Measurements from ENCODE around the gene TMEM119. TPM values are rescaled to one million over a fixed set of nuclear protein-coding genes. Genes with fewer than 3 reads are reported as not detected.
"Not testable (repeated sequence)": the region's sequence is repeated elsewhere in the genome, so short reads cannot be mapped to it uniquely, and the experiment has no call there.

The TMEM119 gene
- polyA plus RNA-seq, 10 donors: 26.2 to 71.2 (median 38.2) TPM

DNA sequence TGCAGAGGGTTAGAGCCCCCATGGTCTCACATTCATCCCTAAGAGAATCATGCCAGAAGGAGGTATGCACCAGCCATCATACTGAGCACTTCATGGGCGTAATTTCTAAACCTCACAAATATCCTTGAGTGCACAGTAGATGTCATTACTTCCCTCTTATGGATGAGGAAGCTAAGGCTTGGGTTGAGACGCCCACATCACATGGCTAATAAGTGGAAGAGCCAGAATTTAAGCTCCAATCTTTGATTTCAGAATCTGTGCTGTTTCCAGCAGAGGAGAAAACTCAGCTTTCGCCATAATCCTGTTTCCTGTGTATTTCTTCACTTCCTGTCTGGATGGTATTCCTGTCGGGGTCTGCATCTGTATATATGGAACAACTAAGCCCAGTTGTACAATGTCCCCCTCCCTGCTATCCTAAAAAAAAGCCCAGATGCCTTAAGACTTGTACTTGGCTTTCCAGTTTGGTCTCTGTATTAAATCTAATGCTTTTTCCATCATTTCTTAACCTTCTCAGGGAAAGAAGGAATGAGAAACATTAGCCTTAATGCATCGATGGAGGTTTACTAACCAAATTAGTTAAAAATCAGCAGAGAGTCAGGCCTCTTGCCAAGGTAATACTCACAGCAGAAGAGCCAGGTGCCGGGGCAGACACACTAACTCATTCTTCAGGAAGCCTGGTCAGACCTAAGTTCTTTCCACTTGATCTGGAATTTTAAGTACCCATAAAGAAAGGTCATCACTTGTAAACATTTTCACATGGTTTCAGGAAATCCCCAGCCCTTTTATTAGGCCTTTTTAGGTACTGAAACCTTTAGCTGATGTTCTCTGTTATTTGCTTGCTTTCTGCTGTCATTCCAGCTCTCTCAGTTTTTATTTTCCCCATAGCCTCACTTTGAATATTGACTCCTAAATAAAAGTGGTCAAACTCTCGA lies 30.2 kb downstream of the TMEM119 start:
- DNase-seq: peak in 2 of 3 donors; percentile 37 to 52

DNA sequence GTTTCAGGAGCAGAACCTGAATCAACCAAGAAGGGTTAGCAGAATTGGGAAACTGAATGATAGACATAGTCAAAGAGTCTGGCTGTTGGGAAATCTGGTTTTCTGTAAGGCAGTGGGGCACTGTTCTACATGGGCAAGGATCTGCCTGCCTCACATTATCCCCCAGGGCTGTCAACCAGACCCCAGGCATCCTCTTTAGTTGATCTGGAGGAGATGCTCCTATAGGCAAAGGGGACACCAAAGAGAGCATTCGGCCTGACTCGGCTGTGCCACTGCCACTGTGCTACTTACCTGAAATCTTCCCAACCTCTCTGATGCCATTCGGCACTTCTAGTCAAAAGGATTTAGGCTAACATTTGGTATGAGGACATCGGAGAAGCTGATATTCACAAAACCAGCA lies 31.4 kb downstream of the TMEM119 start:
- no peak for DNase-seq

DNA sequence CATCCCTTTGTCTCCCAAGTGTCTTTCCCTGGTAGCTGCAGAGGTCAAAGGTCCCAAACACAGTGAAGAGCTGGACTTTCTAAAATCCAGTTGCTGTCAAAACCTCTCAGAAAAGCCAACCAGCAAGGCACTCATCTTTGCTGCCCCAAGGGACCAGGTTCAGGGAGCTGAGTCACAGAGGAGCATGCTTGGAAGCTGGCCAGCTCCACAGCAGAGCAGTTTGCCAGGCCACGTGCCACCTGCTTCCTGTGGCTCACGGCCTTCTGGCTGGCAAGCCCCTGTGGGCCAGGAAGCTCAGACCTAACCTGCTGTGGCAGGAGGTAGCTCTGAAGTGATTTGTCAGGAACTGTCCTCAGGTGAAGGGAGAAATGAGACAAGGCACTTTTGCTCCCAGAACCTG lies 31.9 kb downstream of the TMEM119 start:
- no peak for DNase-seq

DNA sequence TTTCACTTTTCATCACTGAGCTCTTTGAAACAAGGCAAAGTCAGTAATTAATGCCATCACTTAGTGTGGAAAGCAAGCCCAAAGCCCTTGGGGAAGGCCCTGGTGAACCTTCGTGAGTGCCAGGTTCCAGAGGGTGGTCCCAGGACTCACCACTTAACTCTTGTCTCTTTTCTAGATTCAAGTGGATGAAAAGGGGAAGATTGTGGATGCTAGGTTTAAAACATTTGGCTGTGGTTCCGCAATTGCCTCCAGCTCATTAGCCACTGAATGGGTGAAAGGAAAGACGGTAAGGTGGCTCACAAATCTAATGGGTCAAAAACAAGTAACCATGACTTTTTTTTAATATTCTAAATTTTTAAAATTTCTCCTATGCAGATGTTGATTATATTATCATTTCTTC lies 32.7 kb downstream of the TMEM119 start:
- no peak for DNase-seq

DNA sequence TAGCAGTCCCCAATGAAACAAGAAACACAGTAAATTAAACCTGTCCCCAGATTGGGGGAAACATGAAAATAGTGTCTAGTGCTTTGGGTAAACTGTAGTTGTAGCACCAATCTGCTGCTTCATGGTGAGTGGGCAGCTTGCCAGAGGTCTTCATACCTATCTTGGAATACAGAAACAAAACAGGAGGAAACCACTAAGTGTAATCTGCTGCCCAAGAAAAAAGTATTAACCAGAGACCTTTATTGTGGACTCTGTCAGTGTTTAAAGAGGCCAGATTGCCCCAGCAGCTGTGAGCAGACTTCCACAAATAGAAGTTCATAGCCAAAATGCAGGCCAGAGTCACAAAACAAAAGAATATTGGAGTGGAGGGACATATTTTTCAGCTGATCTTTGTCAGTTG lies 33.2 kb downstream of the TMEM119 start:
- DNase-seq: no peak

DNA sequence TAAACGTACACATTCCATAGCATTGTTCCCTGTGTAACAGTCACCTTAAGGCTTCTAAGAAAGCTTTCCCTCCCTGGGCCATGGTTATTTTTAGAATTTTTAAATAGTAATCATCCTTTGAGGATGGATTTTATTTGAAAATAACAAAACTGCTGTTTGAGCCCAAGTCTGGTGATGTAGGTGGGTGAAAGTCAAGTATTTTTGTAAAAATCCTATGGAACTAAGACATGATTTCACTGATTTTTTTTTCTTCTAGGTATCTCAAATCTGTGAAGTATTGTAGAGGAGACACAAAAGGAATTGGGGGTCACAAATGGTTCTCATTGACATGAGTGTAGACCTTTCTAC lies 34.1 kb downstream of the TMEM119 start:
- no peak for DNase-seq

DNA sequence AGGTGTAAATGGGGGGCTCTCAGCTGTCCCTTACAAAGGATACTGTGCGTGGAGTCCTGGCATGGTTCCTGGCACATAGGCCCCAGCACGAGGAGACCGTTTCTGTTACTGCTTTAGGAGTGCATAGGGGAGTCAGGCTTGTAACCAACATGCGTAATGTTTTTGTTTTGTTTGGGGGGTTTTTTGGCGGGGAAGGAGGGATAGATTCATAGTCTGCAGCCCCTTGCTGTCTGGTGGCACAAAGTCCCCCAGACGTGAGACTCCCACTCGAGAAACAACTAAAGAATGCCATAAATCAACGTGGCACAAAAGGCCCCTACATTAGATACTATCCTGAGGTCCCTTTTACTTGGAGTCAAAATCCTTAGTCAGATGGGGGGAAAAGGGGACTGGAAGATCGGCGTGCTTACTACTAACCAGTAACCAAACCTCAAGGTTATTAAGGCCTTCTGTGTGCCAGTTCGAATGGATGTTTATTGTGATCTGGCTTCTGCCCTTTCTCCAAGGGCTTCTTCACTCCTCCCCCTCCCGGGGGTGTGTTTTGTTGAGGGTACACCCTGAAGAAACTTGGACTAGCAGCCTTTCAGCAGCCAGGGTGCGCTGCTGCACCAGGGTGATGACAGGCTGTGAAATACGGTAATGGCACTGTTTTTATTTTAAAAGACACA lies 34.6 kb downstream of the TMEM119 start:
- peak; percentile 88 to 94 (median 88) for DNase-seq

DNA sequence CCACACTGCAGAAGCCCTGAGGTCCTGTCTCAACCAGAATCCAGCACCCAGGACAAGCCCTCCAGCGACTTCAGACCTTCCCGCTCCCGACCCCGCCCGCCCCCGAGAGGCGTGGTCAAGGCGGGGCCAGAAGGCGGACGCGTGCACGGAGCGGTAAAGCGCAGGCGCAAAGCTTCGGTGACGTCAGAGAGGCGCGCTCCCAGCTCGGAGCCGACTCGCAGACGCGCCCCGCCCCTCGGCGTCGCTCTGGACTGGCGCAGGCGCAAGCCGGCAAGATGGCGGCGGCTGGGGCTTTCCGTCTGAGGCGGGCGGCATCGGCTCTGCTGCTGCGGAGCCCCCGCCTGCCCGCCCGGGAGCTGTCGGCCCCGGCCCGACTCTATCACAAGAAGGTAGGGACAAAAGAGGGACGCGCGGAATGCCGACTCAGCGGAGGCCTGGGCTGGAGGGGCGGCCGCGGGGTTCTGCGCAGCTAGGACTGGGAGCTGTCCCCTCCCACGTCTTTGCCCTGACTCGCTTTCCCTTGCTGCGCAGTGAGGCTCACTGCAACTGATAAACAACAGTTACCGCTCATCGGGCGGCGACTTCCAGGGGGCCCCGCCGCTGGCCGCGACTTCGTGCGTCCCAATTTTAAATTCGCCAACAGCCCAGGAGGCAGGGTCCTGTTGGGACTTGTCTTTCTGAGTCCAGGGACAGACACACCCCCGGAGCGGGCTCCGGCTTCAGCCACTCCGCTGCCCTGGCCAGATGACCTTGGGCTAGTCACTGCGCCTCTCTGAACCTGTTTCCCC lies 35.3 kb downstream of the TMEM119 start, which contains the start of gene ISCU:
Gene ISCU, plus strand, starts transcription at position 249 of the 788 bp plus-strand sequence. Its CDS starts 27 bp downstream, at position 276.
- DNase-seq: peak; percentile 98 to 100 (median 99)

DNA sequence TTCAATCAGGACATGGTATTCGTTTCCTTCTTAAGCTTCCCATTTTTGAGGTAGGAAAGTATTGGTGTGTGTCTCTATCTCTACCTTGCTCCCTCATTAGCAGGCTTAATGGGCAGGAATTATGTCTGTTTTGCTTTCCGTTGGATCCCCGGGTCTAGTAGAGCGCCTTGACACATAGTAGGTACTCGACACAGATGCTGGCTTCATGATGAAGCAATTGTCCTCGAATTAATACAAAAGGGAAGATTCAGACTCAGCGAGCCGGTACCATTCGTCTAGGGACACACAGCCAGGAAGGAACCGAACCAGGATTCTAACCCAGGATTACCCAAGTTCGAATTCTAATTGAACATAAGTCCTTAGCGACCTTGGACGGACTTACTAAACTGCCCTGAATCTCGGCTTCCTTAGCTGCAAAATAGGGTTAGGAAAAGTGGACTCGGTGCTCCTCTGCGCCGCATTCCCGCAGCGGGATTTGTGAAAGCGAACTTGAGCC lies 36.0 kb downstream of the TMEM119 start:
- no peak for DNase-seq

DNA sequence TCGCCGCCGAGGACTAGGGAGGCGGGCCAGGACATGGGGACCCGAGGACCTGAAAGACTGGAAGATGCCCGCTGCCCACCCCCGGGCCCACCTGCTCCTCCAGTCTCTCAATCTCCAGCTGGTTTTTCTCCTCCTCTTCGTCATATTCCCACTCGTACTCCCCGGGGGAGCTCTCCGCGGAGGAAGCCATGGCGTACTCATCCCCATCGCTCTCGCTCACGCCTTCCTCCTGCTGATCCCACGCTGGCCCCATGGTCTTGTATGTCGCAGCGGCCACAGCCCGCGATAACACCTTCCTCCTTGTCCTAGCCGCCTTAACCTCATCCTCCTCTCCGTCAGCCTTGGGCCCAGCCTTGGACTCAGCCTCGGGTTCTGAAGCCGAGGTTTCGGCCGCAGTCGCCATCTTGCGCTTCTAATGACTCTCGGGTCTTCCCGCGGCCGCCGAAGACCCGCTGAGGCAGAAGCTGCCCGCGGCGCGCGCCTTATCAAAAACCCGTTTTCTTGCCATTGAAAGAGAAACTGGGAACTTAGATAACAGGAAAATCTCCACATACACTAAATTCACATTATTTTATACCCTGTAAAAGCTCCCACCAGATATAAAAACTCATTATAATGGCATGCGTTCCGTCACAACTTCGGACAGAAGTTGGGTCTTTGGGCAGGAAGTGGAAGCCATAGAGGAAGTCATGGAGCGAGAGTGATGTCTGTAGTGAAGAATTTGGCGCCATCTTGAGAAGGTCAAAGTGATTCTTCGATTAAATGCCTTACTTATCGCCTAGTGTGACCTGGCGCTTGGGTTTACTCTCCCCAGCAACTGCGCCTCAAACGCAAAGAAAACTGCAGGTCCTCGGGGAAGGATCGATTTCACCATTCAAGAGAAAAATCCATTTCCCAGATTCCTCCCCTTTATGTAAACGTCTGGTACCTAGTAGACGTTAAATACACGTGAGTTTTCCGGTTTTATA lies 36.8 kb downstream of the TMEM119 start, which contains the start of gene SART3:
Gene SART3, minus strand, starts transcription at position 422 of the 968 bp plus-strand sequence. Its CDS starts 19 bp downstream, at position 403.
- DNase-seq: peak; percentile 91 to 97 (median 91)

DNA sequence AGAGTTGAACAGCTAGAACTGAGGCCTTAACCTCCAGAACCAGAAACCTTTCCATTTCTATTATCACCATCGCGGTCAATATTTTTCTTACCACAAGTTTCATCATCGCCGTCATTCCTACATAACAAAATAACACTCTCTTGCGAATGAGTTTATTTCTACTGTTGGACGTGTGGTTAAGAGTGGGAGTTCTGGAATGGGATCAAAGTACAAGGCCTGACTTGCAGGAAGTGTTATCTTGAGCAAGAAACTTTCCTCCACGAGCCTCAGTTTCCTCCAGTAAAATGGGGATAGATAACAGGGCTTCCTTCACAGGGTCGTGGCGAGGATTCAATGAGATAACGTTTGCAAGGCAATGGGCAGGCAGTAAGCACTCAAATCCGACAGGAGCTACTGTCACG lies 37.6 kb downstream of the TMEM119 start:
- no peak for DNase-seq

DNA sequence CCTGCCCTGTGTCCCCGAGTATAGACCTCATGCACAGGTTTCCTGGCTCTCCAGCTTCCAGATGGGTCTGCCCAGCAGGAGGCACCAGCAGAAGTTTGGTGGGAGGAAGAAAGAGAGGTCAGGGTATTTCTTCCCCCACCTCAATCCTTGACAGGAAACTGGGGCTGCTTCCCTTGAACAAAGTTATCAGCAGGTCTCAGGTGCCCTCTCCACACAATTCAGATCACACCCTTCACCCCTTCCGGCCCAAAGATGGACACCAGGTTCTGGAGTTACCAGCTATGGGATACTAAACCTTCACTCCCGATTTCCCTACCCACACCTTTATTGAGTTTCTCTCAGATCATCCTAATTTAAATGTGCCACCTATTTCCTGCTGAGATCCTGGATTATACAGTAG lies 38.1 kb downstream of the TMEM119 start:
- DNase-seq: no peak

DNA sequence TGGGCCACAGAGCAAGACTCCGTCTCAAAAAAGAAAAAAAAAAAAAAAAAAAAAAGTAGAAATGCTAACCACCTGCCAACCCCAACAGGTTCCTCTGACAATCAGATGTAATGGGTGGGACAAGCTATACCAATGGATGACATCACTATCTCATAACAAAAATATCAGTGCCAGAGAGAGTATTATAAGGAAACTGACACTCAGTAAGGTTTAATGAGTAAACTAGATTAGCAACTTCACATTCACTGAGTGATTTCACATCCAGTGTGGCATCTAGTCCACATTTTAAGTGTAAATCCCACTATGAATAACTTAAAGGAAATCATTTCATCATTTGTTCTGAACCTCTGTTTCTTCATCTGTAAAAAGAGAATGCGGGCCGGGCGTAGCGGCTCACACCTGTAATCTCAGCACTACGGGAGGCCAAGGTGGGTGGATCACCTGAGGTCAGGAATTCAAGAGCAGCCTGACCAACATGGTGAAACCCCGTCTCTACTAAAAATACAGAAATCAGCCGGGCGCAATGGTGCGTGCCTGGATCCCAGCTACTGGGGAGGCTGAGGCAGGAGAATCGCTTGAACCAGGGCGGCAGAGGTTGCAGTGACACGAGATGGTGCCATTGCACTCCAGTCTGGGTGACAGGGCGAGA lies 38.8 kb downstream of the TMEM119 start:
- DNase-seq: no peak

DNA sequence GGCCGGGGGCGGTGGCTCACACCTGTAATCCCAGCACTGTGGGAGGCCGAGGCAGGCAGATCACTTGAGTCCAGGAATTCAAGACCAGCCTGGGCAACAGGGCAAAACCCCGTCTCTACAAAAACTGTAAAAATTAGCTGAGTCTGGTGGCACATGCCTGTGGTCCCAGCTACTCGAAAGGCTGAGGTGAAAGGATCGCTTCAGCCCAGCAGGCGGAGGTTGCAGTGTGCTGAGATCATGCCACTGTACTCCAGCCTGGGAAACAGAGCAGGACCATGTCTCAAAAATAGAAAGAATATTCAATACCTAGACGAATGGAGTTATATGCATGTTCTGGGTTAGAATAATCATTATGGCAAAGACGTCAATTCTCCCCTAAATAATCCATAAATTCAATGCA lies 42.5 kb downstream of the TMEM119 start:
- not testable (repeated sequence) for DNase-seq

DNA sequence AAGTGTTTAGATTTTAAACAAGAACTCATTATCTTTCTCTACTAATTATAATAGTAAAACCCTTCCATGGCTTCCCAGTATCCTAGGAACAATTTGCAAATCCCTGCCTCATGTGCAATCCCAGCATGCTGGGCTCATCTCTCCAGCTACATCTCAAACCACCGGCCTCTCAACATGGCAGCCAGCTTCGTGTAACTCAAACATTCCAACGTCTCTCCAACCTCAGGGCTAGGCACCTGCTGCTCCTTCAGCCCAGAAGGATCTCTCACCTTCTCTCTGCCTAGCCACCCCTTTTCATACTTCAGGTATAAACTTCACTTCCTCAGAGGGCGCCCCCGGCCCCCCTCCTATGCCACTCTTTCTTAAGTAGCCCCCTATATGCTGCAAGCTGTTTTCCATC lies 44.1 kb downstream of the TMEM119 start:
- no peak for DNase-seq

DNA sequence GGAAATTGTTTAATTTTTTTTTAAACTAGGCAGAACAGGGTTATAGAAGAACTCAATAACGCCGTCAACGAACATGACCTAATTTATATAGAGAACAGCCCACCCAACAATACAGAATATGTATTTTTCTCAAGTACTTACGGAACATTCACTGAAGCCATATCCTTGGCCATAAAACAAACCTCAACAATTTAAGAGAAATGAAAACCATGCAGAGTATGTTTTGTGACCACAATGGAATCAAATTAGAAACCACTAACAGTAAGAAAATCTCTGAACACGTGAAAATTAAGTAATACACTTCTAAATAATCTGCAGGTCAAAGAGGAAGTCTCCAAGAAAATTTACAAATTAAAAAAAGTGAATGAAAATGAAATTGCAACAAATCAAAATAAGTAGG lies 46.3 kb downstream of the TMEM119 start:
- no peak for DNase-seq

DNA sequence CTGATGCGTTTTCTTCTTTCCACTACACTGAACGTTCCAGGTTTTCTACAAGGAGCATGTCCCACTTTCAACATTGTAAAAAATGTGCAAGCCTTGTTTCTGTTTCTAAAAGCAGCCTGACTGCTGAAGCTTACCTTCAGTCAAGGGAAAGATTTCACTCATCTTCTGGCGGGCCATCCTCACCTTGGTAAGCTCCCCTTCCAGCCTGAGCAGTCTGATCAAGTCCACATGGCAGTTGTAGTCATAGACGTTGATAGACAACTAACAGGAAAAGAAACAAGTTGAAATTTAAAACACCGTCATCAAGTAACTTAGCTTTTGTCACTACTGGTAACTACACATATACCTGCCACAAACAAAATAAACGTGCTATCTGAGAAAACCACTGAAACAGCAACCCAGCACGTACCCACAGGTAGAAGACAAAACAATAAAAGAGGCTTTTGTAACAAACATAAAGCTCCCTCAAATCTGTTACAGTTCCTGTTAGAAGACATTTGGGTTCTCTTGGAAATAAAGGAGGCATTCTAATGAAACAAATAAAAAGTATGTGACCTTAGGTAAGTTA lies 48.8 kb downstream of the TMEM119 start:
- DNase-seq: no peak

DNA sequence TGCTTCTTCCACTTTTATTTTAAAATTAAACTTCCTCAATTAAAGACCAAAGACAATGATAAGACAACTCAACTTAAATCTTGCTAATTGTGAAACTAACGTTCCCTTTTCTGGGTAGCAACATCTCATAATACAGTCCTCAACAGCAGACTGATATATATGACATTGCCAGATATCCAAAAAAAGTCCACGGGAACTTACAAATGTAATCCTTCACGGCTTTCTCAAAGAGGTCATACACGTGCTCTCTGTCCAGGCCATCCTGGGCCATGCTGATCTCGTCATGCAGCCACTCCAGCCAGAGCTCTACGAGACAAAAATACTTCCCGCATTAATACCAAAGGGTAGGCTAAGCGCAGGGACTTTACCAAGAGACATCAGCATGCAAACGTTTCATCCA lies 50.2 kb downstream of the TMEM119 start:
- DNase-seq: no peak

DNA sequence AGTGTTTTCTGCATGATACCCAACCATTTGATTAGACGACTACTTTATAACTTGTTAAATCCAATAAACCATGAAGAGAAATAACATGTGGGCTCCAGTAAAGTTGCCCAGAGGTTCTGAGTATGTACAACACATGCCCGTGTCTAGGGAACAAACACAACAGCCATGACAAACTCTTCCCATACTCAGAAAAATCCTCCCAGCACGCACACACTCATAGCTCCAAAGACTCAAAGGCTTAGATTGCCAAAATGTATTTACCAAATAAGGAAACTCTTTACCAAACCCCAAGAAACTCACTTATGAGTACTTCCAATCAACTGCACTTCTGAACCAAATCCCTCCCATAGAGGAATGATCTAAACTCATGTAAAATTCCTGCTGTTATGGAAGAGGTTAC lies 54.2 kb downstream of the TMEM119 start:
- no peak for DNase-seq

DNA sequence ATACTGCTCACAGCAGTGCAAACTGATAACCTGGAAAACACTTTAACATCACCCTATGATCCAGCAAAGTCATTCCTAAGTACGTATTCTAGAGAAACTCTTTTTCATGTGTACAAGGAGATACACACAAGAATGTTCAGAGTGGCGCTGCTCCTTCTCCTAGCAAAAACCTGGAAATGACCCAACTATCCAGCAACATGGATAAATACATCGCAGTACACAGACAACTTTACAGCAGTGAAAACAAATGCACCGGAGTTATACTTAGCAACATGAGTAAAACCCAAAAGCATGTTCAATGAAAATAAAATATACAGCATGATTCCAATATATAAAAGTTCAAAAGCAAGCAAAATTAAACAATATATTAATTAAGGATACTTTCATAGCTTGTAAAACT lies 55.6 kb downstream of the TMEM119 start:
- no peak for DNase-seq
